Gastrocnemius medialis (tissue), 4 donors: Measurements from ENCODE around the gene ROR1.

ENCODE experiments used
- CTCF ChIP-seq, 5 experiments: fragments of 450-650 bp in 3 of 5; fragments of 200-600 bp in 2 of 5; sonication (generic) in 2 of 5; IDR thresholded peaks in 4 of 5; conservative IDR thresholded peaks in 1 of 5; 1 replicate in 4 of 5; 2 replicates in 1 of 5; pipeline ENCODE4 v1.5.1; 2016 to 2019; ENCODE audit warnings: antibody characterized with exemption in 5 of 5, mild to moderate bottlenecking in 3 of 5, moderate library complexity in 3 of 5
- POLR2A ChIP-seq, 2 donors: fragments of 450-650 bp; IDR thresholded peaks; one replicate each; pipeline ENCODE4 v1.6.1; 2017; ENCODE audit warnings: antibody characterized with exemption in 2 of 2, mild to moderate bottlenecking in 2 of 2, moderate library complexity in 2 of 2

- TF ChIP-seq POLR2A (IDR thresholded peaks at IDR 0.05) (no peak), CTCF (IDR thresholded peaks at IDR 0.05 in 4 of 5, conservative IDR thresholded peaks at IDR 0.05 in 1 of 5) (no peak)
Observed at GRCh38 chr1:63969441-63969901, 195.7 kb downstream of the ROR1 start.
